Neural progenitor cell (in vitro differentiated cells): ENCODE data around the gene PUS1.
"Not testable (repeated sequence)": the region's sequence is repeated elsewhere in the genome, so short reads cannot be mapped to it uniquely, and the experiment has no call there.

ENCODE experiments used
- EZH2 ChIP-seq: fragments of 200-600 bp; sonication (generic); IDR thresholded peaks from 2 replicates; pipeline ENCODE4 v1.6.1; 2017; ENCODE audit warnings: antibody characterized with exemption, mild to moderate bottlenecking, moderate library complexity
- EZH2phosphoT487 ChIP-seq: fragments of 200-600 bp; sonication (generic); IDR thresholded peaks from 2 replicates; pipeline ENCODE4 v1.6.1; 2017; ENCODE audit warnings: antibody characterized with exemption
- TF ChIP-seq, protein P1 (sequence below): fragments of 200-600 bp; sonication (generic); IDR thresholded peaks from 2 replicates; pipeline ENCODE4 v1.5.1; 2017; ENCODE audit warnings: antibody characterized with exemption, mild to moderate bottlenecking

DNA sequence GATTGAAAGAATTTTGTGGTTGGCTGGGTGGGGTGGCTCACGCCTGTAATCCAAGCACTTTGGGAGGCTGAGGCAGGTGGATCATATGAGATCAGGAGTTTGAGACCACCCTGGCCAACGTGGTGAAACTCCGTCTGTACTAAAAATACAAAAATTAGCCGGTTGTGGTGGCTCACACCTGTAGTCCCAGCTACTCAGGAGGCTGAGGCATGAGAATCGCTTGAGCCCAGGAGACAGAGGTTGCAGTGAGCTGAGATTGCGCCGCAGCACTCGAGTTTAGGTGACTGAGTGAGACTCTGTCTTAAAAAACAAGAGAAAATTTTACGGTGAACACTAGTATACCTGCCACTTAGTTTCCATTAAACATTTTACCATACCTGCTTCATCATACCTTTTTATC, 24.7 kb downstream of the PUS1 start:
- TF ChIP-seq EZH2, EZH2phosphoT487: not testable (repeated sequence)
- TF ChIP-seq, protein P1, sequence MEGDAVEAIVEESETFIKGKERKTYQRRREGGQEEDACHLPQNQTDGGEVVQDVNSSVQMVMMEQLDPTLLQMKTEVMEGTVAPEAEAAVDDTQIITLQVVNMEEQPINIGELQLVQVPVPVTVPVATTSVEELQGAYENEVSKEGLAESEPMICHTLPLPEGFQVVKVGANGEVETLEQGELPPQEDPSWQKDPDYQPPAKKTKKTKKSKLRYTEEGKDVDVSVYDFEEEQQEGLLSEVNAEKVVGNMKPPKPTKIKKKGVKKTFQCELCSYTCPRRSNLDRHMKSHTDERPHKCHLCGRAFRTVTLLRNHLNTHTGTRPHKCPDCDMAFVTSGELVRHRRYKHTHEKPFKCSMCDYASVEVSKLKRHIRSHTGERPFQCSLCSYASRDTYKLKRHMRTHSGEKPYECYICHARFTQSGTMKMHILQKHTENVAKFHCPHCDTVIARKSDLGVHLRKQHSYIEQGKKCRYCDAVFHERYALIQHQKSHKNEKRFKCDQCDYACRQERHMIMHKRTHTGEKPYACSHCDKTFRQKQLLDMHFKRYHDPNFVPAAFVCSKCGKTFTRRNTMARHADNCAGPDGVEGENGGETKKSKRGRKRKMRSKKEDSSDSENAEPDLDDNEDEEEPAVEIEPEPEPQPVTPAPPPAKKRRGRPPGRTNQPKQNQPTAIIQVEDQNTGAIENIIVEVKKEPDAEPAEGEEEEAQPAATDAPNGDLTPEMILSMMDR = not testable (repeated sequence)
